NCI-H345 (cell line): Measurements from ENCODE around the gene HAGHL.

ENCODE experiments used
- DNase-seq: peaks from one replicate; lab custom pipeline; 2025; lab: John Stamatoyannopoulos, UW

The HAGHL gene

GRCh38 chr16:754656-755055, 27.8 kb downstream of the HAGHL start:
- DNase-seq = no peak

DNA sequence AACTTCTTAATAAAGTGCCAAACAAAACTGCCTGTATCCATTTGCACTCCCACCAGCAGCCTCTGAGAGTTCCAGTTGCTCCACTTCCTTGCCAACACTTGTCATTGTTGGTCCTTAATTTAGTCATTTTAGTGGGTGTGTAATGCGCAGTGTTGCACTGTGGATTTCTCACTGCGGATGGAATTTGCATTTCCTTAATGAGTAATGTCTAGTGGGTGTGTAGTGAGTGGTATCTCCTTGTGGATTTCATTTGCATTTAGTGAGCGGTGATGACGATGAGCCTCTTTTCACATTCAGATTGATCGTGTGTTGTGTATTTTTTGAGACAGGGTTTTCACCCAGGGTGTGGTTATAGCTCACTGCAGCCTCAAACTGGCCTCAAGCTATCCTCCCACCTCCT, 29.5 kb downstream of the HAGHL start:
- DNase-seq = no peak

DNA sequence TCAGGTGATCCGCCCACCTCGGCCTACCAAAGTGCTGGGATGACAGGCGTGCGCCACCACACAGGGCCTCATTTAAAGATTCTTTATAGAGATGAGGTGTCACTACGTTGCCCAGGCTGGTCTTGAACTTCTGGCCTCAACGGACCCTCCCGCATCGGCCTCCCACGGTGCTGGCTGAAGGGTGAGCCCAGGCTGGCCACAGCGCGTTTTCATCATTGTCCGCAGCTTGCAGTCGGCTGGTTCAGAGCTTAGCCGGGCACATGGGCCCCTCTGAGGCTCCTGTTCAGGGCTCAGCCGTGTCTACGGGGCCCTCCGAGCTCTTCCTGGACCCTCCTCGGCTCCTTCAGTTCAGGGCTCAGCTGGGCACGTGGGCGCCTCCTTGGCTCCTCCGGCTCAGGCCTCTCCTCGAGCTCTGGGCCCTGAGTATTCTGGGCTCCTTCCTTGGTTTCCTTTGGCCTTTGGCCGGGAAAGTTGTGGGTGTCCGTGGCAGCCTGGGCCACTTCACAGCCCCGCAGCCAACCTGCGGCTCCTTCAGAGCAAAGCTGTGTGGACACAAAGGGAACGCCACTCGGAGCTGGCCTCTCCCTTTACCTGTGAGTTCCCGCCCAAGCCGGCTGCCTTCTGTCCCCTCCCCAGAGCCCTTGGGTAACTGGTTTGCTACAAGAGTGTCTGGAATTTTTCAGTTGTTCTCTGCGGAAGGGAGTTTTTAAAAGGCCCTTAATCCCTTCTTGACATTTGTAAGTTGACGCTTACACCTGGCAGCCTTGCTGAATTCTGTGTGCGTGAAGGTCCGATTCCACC, 32.4 kb downstream of the HAGHL start:
- DNase-seq = no peak

- no peak for DNase-seq
These were observed 33.2 kb downstream of the HAGHL start for GRCh38 chr16:760065-760464.

- DNase-seq = no peak
These were observed 33.8 kb downstream of the HAGHL start, which contains the start of gene MSLN for GRCh38 chr16:760545-761343. MSLN (plus strand) TSS chr16:760734; CDS start chr16:762681, 1,947 bp downstream.

DNA sequence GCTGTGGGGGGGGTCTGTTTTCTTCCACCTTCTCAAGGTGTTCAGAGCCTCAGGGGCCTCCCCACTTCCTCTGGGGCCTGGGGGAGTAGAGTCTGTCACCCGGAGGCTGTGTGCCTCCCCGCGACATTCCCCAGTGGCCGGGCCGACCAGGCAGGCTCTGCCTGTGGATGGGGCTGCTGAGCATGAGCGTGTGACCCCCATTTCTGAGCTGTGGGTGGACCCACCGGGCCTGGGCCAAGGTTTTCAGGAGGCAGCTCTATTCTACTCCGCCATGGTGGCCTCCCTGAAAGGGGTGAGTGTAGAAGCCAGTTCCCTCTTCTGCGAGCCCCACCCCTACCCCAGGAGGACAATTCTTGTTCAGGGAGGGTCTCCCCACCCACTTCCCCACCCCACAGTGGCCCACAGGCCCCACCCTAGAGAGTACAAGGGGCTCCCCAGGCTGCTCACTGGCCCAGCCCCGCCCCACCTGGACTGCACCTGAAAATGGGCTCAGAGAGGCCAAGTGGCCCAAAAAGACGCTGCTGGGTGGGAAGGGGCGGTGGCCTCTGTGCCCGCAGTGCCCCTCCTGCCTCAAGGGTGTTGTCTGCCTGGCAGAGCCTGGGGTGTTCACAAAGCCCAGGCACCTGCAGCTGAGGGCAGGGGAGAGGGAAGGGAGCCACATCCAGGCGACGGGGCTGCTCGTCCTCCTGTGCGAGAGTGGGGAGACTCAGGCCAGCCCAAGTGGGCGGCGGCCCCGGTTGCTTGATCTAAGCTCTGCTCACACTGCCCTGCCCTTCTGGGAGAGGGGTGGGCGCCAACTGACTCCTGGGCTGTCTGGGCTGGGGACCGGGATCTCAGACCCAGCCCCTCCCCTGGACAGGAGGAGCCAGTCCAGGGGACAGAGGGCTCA, 35.0 kb downstream of the HAGHL start:
- no peak for DNase-seq

DNA sequence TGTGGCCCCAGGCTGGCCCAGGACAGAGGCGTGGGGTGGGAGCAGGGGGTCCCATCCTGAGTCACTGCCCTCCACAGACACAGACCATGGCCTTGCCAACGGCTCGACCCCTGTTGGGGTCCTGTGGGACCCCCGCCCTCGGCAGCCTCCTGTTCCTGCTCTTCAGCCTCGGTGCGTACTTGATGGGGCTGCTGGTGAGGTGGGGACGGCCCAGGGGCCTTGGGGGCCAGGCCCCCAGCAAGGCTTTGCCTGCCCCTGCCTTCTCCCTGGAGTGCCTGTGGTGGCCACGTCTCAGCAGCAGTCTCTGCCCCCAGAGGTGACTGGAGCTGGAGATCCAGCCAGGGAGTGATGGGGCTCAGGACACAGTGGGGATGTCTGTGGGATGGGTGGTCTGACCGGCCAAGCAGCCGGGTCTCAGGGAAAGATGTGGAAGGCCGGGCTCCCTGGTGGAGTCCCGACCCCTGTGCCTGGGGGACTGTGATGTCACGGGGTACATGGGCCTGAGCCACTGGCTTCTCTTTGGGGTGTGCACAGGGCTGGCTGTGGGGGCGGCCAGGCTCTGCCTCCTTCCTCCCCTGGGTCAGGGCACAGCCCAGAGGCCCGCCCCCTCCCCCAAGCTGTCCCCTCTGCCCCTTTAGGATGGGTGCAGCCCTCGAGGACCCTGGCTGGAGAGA, 35.8 kb downstream of the HAGHL start:
- DNase-seq = no peak

DNA sequence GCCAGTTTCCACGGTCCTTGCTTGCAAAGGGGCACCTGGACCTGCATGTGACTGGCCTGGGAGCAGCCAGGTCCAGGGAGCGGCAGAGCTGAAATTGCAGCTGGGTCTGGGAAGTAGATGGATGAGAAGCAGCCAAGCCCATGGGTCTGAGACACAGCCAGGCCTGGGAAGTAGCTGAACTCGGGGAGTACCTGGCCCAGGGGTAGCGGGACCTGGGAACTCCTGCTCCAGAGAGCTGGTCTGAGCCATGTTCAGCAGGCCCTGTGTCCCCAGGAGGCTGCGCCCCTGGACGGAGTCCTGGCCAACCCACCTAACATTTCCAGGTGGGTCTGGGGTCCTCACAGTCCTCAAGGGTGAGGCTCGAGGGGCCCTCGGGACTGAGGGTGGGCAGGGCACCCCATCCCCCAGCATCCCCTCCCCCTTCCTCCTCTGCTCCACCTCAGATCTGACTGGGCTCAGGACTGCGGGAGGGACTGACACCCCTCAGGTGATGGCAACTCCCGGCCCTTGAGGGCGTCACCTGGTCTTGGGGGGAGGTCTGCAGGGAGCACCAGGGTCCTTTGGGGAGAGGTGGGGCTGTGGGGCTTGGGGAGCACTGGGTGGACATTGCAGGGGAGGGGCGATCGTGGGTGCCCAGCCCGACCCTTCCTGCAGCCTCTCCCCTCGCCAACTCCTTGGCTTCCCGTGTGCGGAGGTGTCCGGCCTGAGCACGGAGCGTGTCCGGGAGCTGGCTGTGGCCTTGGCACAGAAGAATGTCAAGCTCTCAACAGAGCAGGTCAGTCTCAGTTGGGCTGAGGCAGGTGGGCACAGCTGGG, 36.7 kb downstream of the HAGHL start:
- no peak for DNase-seq

- DNase-seq = no peak
These were observed 37.4 kb downstream of the HAGHL start for GRCh38 chr16:764184-764750.

GRCh38 chr16:764848-765487, 38.1 kb downstream of the HAGHL start:
- DNase-seq = no peak

DNA sequence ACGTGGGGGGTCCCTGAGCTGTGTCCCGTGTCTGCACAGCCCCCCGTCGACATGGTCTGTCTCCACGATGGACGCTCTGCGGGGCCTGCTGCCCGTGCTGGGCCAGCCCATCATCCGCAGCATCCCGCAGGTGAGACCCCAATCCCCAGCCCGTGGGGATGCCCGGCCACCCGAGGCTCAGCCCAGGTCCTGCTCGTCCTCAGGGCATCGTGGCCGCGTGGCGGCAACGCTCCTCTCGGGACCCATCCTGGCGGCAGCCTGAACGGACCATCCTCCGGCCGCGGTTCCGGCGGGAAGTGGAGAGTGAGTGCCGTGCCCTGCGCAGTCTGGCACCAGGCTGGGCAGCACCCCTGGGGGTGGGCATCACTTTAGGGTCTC, 38.6 kb downstream of the HAGHL start:
- no peak for DNase-seq

GRCh38 chr16:766008-766819, 39.3 kb downstream of the HAGHL start:
- DNase-seq = no peak

DNA sequence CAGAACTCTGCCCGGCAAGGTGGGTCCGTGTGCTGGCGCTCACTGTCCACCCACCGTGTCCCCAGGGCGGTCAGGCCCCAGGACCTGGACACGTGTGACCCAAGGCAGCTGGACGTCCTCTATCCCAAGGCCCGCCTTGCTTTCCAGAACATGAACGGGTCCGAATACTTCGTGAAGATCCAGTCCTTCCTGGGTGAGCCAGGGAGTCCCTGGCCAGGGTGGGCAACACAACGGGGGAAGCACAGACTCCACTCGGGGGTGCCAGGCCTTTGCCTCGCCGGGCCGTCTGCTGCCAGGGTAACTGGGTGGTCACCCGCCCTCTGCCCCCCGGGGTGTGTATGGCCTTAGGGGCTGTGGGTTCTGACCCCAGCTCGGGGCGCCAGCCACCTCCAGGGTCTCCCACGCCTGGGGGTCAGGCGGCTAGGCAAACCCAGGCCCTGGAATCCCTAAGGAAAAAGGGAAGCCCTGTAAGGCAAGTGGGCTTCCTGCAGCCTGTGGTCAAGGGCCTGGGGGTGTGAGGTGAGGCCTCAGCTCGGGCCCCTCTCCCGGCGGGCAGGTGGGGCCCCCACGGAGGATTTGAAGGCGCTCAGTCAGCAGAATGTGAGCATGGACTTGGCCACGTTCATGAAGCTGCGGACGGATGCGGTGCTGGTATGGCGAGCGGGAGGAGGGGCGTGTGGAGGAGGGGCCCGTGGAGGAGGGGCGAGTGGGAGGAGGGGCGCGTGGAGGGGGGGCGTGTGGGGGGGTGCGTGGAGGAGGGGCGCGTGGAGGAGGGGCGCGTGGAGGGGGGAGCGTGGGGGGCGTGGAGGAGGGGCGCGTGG, 40.1 kb downstream of the HAGHL start:
- DNase-seq = no peak

GRCh38 chr16:767743-768235, 40.9 kb downstream of the HAGHL start:
- no peak for DNase-seq

- DNase-seq = no peak
These were observed 41.5 kb downstream of the HAGHL start for GRCh38 chr16:768428-768827.

DNA sequence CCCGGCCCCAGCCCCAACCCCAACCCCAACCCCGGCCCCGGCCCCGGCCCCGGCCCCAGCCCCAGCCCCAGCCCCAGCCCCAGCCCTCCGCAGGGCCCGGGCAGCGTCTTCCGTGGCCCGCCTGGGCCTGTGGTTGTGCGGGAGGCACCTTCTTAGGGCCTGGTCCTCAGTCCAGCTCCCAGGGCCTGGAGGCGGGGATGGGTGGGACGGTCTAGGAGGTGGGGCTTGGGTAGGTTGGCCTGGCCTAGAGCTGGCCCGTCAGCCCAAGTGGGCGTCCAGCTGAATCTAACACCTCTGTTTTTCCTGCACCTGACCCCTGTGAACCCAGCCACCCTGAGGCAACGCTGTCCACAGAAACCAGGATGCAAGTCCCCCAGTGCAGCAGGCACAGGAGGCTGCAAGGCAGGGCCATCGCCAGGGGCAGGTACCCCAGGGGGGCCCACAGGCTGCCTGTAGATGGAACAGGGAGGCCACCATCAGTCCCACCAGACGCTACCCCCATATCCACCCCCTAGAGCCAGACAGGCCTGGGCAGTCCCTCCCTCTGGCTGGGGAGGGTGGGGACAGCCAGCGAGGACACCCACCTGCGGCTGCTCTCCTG, 42.4 kb downstream of the HAGHL start:
- DNase-seq = no peak

- no peak for DNase-seq
These were observed 43.0 kb downstream of the HAGHL start for GRCh38 chr16:769934-770333.

DNA sequence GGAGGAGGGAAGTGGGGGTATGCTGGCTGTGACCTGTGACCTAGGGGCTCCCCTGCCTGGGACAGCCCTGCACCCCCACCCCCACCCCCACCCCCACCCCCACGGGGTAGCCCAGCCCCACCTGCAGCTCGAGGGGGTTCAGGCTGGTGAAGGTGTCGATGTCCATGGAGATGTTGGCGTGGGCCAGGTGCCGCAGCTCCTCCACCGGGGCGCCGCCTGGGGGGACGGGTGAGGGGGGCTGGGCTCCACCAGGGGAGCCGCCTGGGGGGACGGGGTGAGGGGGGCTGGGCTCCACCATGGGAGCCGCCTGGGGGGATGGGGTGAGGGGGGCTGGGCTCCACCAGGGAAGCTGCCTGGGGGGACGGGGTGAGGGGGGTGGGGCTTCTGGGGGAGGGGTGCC, 43.5 kb downstream of the HAGHL start:
- no peak for DNase-seq
